Hepatocyte (in vitro differentiated cells): ENCODE data around the gene UBE2O. TPM values are rescaled to one million over a fixed set of nuclear protein-coding genes. Genes with fewer than 3 reads are reported as not detected.

Experiments
- DNase-seq: peaks from one replicate; pipeline ENCODE4 v3.0.0-alpha.2; 2016; ENCODE audit warnings: low spot score
- H2AFZ ChIP-seq: fragments of 200-600 bp; sonication (generic); 2 replicates; pipeline ENCODE4 v1.6.0; 2016; ENCODE audit warnings: antibody characterized with exemption, mild to moderate bottlenecking
- H3K27ac ChIP-seq: fragments of 200-600 bp; sonication (generic); 2 replicates; pipeline ENCODE4 v1.5.1; 2016; ENCODE audit warnings: mild to moderate bottlenecking
- H3K27me3 ChIP-seq: fragments of 200-600 bp; sonication (generic); 2 replicates; pipeline ENCODE4 v1.6.1; 2016
- H3K36me3 ChIP-seq: fragments of 200-600 bp; sonication (generic); replicated peaks from 2 replicates; pipeline ENCODE4 v1.5.1; 2016; ENCODE audit warnings: low read depth; ENCODE audit not compliant: insufficient read depth
- H3K4me1 ChIP-seq: fragments of 200-600 bp; sonication (generic); 2 replicates; pipeline ENCODE4 v1.5.1; 2016; ENCODE audit warnings: mild to moderate bottlenecking, moderate library complexity; ENCODE audit not compliant: insufficient read depth
- H3K4me2 ChIP-seq: fragments of 200-600 bp; sonication (generic); 2 replicates; pipeline ENCODE4 v1.6.0; 2016
- H3K4me3 ChIP-seq: fragments of 200-600 bp; sonication (generic); 2 replicates; pipeline ENCODE4 v1.5.1; 2016; ENCODE audit warnings: mild to moderate bottlenecking
- H3K79me2 ChIP-seq: fragments of 200-600 bp; sonication (generic); 2 replicates; pipeline ENCODE4 v1.6.0; 2017; ENCODE audit warnings: mild to moderate bottlenecking
- H3K9me2 ChIP-seq: fragments of 200-600 bp; sonication (generic); replicated peaks from 2 replicates; pipeline ENCODE4 v1.6.0; 2017; ENCODE audit warnings: mild to moderate bottlenecking; ENCODE audit not compliant: insufficient read depth
- H3K9me3 ChIP-seq: fragments of 200-600 bp; sonication (generic); 2 replicates; pipeline ENCODE4 v1.5.1; 2016; ENCODE audit warnings: low read depth, mild to moderate bottlenecking
- H4K20me1 ChIP-seq: fragments of 200-600 bp; sonication (generic); 2 replicates; pipeline ENCODE4 v1.6.0; 2016; ENCODE audit warnings: mild to moderate bottlenecking; ENCODE audit not compliant: insufficient read depth, poor library complexity, severe bottlenecking
- EZH2 ChIP-seq: fragments of 200-600 bp; sonication (generic); IDR thresholded peaks from 2 replicates; pipeline ENCODE4 v1.6.1; 2016; ENCODE audit warnings: antibody characterized with exemption, mild to moderate bottlenecking, borderline replicate concordance
- EZH2phosphoT487 ChIP-seq: fragments of 200-600 bp; sonication (generic); IDR thresholded peaks from one replicate; pipeline ENCODE4 v1.6.1; 2018; ENCODE audit warnings: antibody characterized with exemption, mild to moderate bottlenecking, low read depth, moderate library complexity; ENCODE audit not compliant: unreplicated experiment, severe bottlenecking
- WGBS: methylation state at CpG from one replicate; pipeline ENCODE4 v1.1.6; 2016; ENCODE audit warnings: low lambda C conversion rate; ENCODE audit errors: missing lambda C conversion rate; 5-methylcytosine and 5-hydroxymethylcytosine counted together
- polyA plus RNA-seq: library from polyadenylated mRNA; unstranded; fragments of >200 nt; fragmentation: Nextera tagmentation; extraction: Ambion mirVana; gene quantifications from 2 replicates; pipeline ENCODE4 v1.2.1, GENCODE V29; 2016
- total RNA-seq: library from RNA; depleted of rRNA; stranded (reverse); fragments of >200 nt; gene quantifications from 2 replicates; pipeline ENCODE4 v1.2.3, GENCODE V29; 2014
- TF ChIP-seq, protein P1 (sequence below): fragments of 200-600 bp; sonication (generic); IDR thresholded peaks from 2 replicates; pipeline ENCODE4 v1.5.1; 2016; ENCODE audit warnings: antibody characterized with exemption, mild to moderate bottlenecking; ENCODE audit not compliant: poor library complexity

Gene UBE2O
- total and polyA plus RNA-seq, 2 experiments from 2014 or later: 9.7 to 15.2 TPM

DNA sequence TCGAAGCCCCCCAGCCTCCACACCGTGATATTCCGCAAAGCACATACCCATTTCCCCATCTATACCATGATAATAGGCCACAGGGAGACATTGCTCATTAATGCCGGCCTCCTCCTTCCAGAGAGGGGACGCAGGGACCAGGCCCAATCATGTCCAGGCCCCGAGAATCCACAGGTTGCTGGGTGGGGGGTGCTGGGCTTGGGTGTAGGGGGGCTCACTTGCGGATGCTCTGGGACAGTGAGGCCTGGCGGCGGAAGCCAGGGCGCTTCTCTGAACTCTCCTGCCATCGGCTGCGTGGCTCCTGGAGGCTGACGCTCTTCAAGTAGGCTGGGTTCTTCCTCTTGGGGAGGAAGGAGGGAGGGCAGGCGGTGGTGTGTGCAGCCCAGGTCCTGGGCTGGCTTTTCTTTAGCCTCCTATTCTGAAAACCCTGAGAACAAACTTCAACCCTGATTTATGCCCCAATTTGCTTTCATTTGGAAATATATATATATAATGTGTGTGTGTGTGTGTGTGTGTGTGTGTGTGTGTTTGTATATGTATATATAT lies 26.6 kb upstream of the UBE2O start:
- Histone ChIP-seq H3K27me3 (no peaks in the 10 kb centered on the region), H3K79me2 (no peaks in the 10 kb centered on the region), H3K27ac (no peak overlapping the region), H3K4me2 (no peak overlapping the region), H2AFZ (no peak overlapping the region), H4K20me1 (no peaks in the 10 kb centered on the region), H3K4me1 (no peaks in the 10 kb centered on the region), H3K36me3 (no peaks in the 10 kb centered on the region), H3K9me3 (no peaks in the 10 kb centered on the region), H3K9me2 (no peaks in the 10 kb centered on the region), H3K4me3 (no peak overlapping the region)
- DNase-seq: no peak
- no peak for TF ChIP-seq EZH2
- TF ChIP-seq, protein P1, sequence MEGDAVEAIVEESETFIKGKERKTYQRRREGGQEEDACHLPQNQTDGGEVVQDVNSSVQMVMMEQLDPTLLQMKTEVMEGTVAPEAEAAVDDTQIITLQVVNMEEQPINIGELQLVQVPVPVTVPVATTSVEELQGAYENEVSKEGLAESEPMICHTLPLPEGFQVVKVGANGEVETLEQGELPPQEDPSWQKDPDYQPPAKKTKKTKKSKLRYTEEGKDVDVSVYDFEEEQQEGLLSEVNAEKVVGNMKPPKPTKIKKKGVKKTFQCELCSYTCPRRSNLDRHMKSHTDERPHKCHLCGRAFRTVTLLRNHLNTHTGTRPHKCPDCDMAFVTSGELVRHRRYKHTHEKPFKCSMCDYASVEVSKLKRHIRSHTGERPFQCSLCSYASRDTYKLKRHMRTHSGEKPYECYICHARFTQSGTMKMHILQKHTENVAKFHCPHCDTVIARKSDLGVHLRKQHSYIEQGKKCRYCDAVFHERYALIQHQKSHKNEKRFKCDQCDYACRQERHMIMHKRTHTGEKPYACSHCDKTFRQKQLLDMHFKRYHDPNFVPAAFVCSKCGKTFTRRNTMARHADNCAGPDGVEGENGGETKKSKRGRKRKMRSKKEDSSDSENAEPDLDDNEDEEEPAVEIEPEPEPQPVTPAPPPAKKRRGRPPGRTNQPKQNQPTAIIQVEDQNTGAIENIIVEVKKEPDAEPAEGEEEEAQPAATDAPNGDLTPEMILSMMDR: no peak
- no peak for TF ChIP-seq EZH2phosphoT487
- 90% methylated on average over 14 of the region's 14 CpGs for WGBS

DNA sequence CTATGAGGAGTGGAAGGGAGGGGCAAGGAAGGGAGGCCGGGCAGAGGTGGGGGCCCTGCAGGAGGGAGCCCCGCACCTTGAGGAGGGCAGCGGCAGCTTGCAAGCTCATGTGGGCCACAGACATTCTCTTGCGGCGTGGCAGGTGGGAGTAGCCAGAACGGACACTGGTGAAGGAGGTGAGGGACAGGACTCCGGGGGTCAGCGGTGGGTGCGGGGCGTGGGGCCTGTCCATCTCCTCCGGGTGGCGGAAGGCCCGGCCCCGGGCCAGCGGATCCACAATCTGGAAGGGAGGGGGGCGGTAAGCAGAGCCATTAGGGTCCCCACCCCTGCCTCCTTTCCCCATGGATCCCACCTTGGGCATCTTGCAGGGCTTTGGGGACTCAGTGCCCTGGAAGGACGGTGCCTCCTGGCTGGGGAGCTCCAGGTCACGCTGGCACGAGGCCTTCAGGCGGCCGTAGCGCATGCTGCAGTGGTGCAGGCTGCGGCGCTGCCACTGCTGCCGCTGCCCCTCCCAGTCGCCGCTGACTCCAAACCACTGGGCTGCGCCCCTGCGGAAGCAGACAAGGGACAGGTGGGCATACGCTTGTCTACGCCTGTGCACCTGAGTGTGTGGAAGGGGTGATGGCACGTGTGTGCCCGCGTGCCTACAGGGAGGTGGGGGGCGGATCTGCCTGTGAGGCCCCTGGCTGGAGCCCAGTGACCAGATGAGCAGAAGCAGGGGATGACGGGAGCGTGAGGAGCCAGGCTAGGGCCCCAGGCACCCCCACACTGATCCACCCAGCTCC lies 26.0 kb upstream of the UBE2O start:
- no peaks in the 10 kb centered on the region for H3K36me3 ChIP-seq
- WGBS: 96% methylated on average over 28 of the region's 37 CpGs
- TF ChIP-seq, protein P1: no peak
- TF ChIP-seq EZH2: no peak
- TF ChIP-seq EZH2phosphoT487: no peak

DNA sequence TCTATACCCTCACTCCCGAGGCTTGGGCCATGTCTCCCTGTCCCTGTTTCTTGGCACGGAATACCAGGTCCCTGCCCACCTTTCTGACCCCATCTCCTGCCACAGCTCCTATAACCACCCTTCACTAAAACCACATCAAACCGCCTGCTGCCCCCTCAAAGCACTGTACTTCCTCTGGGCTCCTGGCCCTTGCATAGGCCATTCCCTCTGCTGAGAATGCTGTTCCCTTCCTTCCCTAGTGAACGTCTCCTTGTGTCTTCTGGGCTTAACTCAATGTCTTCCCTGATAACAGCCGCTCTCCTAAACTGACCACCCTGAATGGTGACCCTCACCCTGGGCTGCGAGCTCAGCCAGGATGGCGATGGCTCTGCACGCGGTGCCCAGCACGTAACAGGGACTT lies 25.1 kb upstream of the UBE2O start:
- H4K20me1 ChIP-seq: no peaks in the 10 kb centered on the region
- H3K9me3 ChIP-seq: no peaks in the 10 kb centered on the region
- H3K9me2 ChIP-seq: no peaks in the 10 kb centered on the region
- no peak overlapping the region for H2AFZ ChIP-seq
- no peaks in the 10 kb centered on the region for H3K36me3 ChIP-seq
- H3K4me1 ChIP-seq: no peaks in the 10 kb centered on the region
- H3K4me2 ChIP-seq: no peak overlapping the region
- no peak overlapping the region for H3K27ac ChIP-seq
- no peaks in the 10 kb centered on the region for H3K27me3 ChIP-seq
- H3K79me2 ChIP-seq: no peaks in the 10 kb centered on the region
- 95% methylated on average over 10 of the region's 10 CpGs for WGBS
- DNase-seq: no peak
- H3K4me3 ChIP-seq: no peak overlapping the region
- no peak for TF ChIP-seq EZH2phosphoT487
- no peak for TF ChIP-seq EZH2
- TF ChIP-seq, protein P1: no peak

More for the DNA sequence above, 26.0 kb upstream of the UBE2O start:
- no peaks in the 10 kb centered on the region for H4K20me1 ChIP-seq
- H3K9me2 ChIP-seq: no peaks in the 10 kb centered on the region
- no peak overlapping the region for H3K27ac ChIP-seq
- H3K4me3 ChIP-seq: no peak overlapping the region
- no peaks in the 10 kb centered on the region for H3K9me3 ChIP-seq
- no peak for DNase-seq
- no peaks in the 10 kb centered on the region for H3K4me1 ChIP-seq
- H3K4me2 ChIP-seq: no peak overlapping the region
- no peak overlapping the region for H2AFZ ChIP-seq
- no peaks in the 10 kb centered on the region for H3K27me3 ChIP-seq
- H3K79me2 ChIP-seq: no peaks in the 10 kb centered on the region
